ENCODE data around the gene URB2. TPM values are rescaled to one million over a fixed set of nuclear protein-coding genes. Genes with fewer than 3 reads are reported as not detected.
A peak's percentile ranks its signal among the peaks of the same experiment; 100 is the strongest.

Gene URB2
- total RNA-seq, 1 donor from 2014 or later, result 15.3 TPM

DNA sequence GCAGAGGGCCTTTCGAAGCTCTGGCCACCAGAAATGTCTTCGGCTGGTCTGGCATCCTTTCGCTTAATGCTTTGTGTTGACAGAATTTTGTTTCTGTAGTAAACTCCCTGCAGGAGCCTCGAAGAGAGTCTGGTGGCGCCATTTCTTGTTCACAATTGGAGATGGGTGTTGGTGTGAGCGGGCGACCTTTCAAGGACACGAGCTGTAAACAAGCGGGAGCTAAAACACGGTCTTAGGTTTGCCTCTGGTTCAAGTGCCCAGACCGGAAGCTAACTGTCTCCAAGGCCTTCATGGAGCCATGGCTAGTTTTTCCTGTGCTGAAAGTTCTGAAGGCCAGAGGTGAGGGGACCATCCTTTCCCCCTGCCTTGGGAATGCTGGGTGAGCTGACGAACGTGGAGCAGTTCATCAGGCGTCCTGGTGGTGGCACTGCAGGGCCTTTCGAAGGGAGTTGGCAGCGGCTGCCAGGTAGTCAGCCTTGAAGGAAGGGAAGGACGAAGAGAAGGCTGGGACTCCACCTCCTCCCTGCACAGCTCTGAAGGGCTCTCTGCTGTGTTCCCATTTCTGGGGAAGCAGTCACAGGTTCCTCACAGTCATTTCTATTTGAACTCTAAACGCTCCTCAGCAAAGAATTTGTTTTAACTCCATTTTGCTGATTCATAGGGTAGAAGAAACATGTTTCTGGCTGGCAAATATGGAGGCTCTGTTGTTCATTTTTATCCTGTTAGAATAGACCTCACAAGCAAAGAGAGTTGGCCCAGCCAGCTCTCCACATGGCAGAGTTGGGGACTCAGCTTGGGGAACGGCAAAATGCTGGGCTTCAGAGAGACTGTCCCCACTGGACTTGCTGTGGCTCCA, 35.2 kb downstream of the URB2 start:
- DNase-seq (ENCODE audit: low read depth) (peak; percentile 52), FAIRE-seq (no peak)
- H3K36me3 ChIP-seq (ENCODE audit: control insufficient read depth, insufficient read depth, low read length), result peaks cover 2% of the 10 kb centered on the region
- no peaks in the 10 kb centered on the region for H3K27me3 ChIP-seq (ENCODE audit: control insufficient read depth, insufficient read depth, low read length)
- TF ChIP-seq CTCF (IDR thresholded peaks at IDR 0.05; ENCODE audit: insufficient read depth, low read length, severe bottlenecking), result peak; percentile 93
- H3K4me3 ChIP-seq (ENCODE audit: low read depth, low read length), result no peak overlapping the region

GRCh38 chr1:229661897-229662296, 35.9 kb downstream of the URB2 start:
- DNase-seq (ENCODE audit: low read depth) (no peak), FAIRE-seq (no peak)
- H3K4me3 ChIP-seq (ENCODE audit: low read depth, low read length), result no peak overlapping the region
- H3K27me3 ChIP-seq (ENCODE audit: control insufficient read depth, insufficient read depth, low read length), result no peaks in the 10 kb centered on the region
- no peak for TF ChIP-seq CTCF (IDR thresholded peaks at IDR 0.05; ENCODE audit: insufficient read depth, low read length, severe bottlenecking)
- H3K36me3 ChIP-seq (ENCODE audit: control insufficient read depth, insufficient read depth, low read length), result peaks cover 2% of the 10 kb centered on the region

DNA sequence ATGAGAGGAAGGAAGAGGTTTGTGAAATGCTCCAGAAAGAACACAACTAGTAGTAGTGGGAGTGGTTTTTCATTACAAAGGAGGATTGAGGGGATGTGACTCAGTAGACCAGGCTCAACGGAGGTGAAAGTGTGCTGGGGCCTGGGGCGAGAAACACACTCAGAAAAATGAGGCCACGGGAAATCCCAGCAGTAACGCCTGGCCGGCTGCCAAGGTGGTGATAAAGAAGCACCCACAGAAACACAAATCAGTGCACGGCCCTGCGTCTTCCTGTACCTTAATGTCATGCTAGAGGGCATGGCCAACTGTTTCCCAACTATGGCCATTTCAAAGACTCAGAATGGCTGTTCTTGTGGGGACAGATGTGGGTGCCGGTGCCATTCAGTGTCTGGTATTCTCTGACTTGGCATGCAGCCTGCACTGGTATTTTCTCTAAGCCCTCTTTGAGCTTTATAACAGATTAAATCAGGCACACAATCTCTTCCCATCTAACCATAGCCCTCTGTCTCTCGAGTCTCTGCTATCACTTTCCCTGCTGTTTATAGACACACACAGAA, 38.2 kb downstream of the URB2 start:
- FAIRE-seq (no peak), DNase-seq (ENCODE audit: low read depth) (peak; percentile 78)
- TF ChIP-seq CTCF (IDR thresholded peaks at IDR 0.05; ENCODE audit: insufficient read depth, low read length, severe bottlenecking), result no peak
- H3K36me3 ChIP-seq (ENCODE audit: control insufficient read depth, insufficient read depth, low read length), result no peaks in the 10 kb centered on the region
- H3K4me3 ChIP-seq (ENCODE audit: low read depth, low read length), result no peak overlapping the region
- no peaks in the 10 kb centered on the region for H3K27me3 ChIP-seq (ENCODE audit: control insufficient read depth, insufficient read depth, low read length)

GRCh38 chr1:229665912-229666558, 40.0 kb downstream of the URB2 start:
- H3K27me3 ChIP-seq (ENCODE audit: control insufficient read depth, insufficient read depth, low read length), result no peaks in the 10 kb centered on the region
- no peak overlapping the region for H3K4me3 ChIP-seq (ENCODE audit: low read depth, low read length)
- H3K36me3 ChIP-seq (ENCODE audit: control insufficient read depth, insufficient read depth, low read length), result no peaks in the 10 kb centered on the region
- DNase-seq (ENCODE audit: low read depth) (no peak), FAIRE-seq (no peak)
- no peak for TF ChIP-seq CTCF (IDR thresholded peaks at IDR 0.05; ENCODE audit: insufficient read depth, low read length, severe bottlenecking)

GRCh38 chr1:229666585-229666984, 40.5 kb downstream of the URB2 start:
- H3K4me3 ChIP-seq (ENCODE audit: low read depth, low read length), result no peak overlapping the region
- H3K27me3 ChIP-seq (ENCODE audit: control insufficient read depth, insufficient read depth, low read length), result no peaks in the 10 kb centered on the region
- no peak for FAIRE-seq
- no peak for TF ChIP-seq CTCF (IDR thresholded peaks at IDR 0.05; ENCODE audit: insufficient read depth, low read length, severe bottlenecking)
- H3K36me3 ChIP-seq (ENCODE audit: control insufficient read depth, insufficient read depth, low read length), result no peaks in the 10 kb centered on the region
- no peak for DNase-seq (ENCODE audit: low read depth)

Data from bronchial epithelial cell (primary cell).